H9 (cell line): ENCODE results near the gene GCNT2. TPM values are rescaled to one million over a fixed set of nuclear protein-coding genes. Genes with fewer than 3 reads are reported as not detected.

ENCODE experiments used
- DNase-seq: peaks from one replicate; pipeline ENCODE4 v3.0.0-alpha.2; 2017
- H2AFZ ChIP-seq: one replicate; pipeline ENCODE4 v1.6.1; 2013; ENCODE audit warnings: mild to moderate bottlenecking, low read length, control low read depth, moderate library complexity
- H2AK5ac ChIP-seq: 2 replicates; pipeline ENCODE4 v1.6.1; 2013; ENCODE audit warnings: low read length, control low read depth, mixed read lengths; ENCODE audit not compliant: insufficient read length
- H2BK120ac ChIP-seq: one replicate; pipeline ENCODE4 v1.6.1; 2013; ENCODE audit warnings: low read depth, mild to moderate bottlenecking, low read length, control low read depth, inconsistent platforms; ENCODE audit not compliant: poor library complexity, severe bottlenecking
- H2BK12ac ChIP-seq: 2 replicates; pipeline ENCODE4 v1.6.1; 2013; ENCODE audit warnings: low read length, control low read depth, mixed read lengths, low read depth; ENCODE audit not compliant: insufficient read length
- H2BK15ac ChIP-seq: 2 replicates; pipeline ENCODE4 v1.6.1; 2013; ENCODE audit warnings: low read depth, low read length, control low read depth
- H2BK20ac ChIP-seq: one replicate; pipeline ENCODE4 v1.6.1; 2013; ENCODE audit warnings: low read depth, mild to moderate bottlenecking, low read length, control low read depth, inconsistent platforms; ENCODE audit not compliant: poor library complexity, severe bottlenecking
- H2BK5ac ChIP-seq: 2 replicates; pipeline ENCODE4 v1.6.1; 2013; ENCODE audit warnings: low read length, control low read depth, mixed read lengths; ENCODE audit not compliant: insufficient read length
- H3K14ac ChIP-seq: 2 replicates; pipeline ENCODE4 v1.6.1; 2013; ENCODE audit warnings: low read length, control low read depth; ENCODE audit not compliant: insufficient read depth
- H3K18ac ChIP-seq: 2 replicates; pipeline ENCODE4 v1.6.1; 2013; ENCODE audit warnings: low read depth, mild to moderate bottlenecking, mixed read lengths, low read length, control low read depth; ENCODE audit not compliant: insufficient read length
- H3K23ac ChIP-seq: 2 replicates; pipeline ENCODE4 v1.6.1; 2013; ENCODE audit warnings: low read length, control low read depth, mixed read lengths, low read depth; ENCODE audit not compliant: insufficient read length
- H3K23me2 ChIP-seq: 2 replicates; pipeline ENCODE4 v1.6.1; 2013; ENCODE audit warnings: low read depth, mild to moderate bottlenecking, mixed read lengths, low read length, control low read depth; ENCODE audit not compliant: insufficient read length, poor library complexity, severe bottlenecking
- H3K27ac ChIP-seq: 2 replicates; pipeline ENCODE4 v1.5.1; 2013; ENCODE audit warnings: low read length, control low read depth, mixed read lengths, low read depth; ENCODE audit not compliant: insufficient read length
- H3K27me3 ChIP-seq: 2 replicates; pipeline ENCODE4 v1.6.1; 2013; ENCODE audit warnings: low read length, control low read depth, inconsistent platforms; ENCODE audit not compliant: insufficient read depth
- H3K4ac ChIP-seq: 2 replicates; pipeline ENCODE4 v1.6.1; 2013; ENCODE audit warnings: low read depth, mild to moderate bottlenecking, control low read depth, inconsistent platforms, low read length, moderate library complexity
- H3K4me1 ChIP-seq: 2 replicates; pipeline ENCODE4 v1.6.1; 2013; ENCODE audit warnings: low read length, control low read depth, inconsistent platforms; ENCODE audit not compliant: insufficient read depth
- H3K4me2 ChIP-seq: 2 replicates; pipeline ENCODE4 v1.6.1; 2013; ENCODE audit warnings: low read length, control low read depth, mixed read lengths; ENCODE audit not compliant: insufficient read length, insufficient read depth
- H3K56ac ChIP-seq: 2 replicates; pipeline ENCODE4 v1.6.1; 2013; ENCODE audit warnings: low read depth, mild to moderate bottlenecking, mixed read lengths, low read length, control low read depth; ENCODE audit not compliant: insufficient read length
- H3K79me1 ChIP-seq: 2 replicates; pipeline ENCODE4 v1.6.1; 2013; ENCODE audit warnings: low read depth, mild to moderate bottlenecking, moderate library complexity, low read length, control low read depth, inconsistent platforms; ENCODE audit not compliant: insufficient read depth, poor library complexity, severe bottlenecking
- H3K79me2 ChIP-seq: 2 replicates; pipeline ENCODE4 v1.6.1; 2013; ENCODE audit warnings: low read length, control low read depth, inconsistent platforms; ENCODE audit not compliant: insufficient read depth
- H3K9ac ChIP-seq: 2 replicates; pipeline ENCODE4 v1.6.1; 2013; ENCODE audit warnings: low read length, control low read depth, mixed read lengths; ENCODE audit not compliant: insufficient read length; ENCODE audit errors: extremely low read depth
- H3K9me3 ChIP-seq: one replicate; pipeline ENCODE4 v1.6.1; 2013; ENCODE audit warnings: low read depth, low read length, inconsistent platforms; ENCODE audit not compliant: control insufficient read depth
- H3T11ph ChIP-seq: one replicate; pipeline ENCODE4 v1.6.1; 2013; ENCODE audit warnings: mild to moderate bottlenecking, low read length, control low read depth, inconsistent platforms
- H4K20me1 ChIP-seq: one replicate; pipeline ENCODE4 v1.6.1; 2013; ENCODE audit not compliant: control insufficient read depth, insufficient read length, insufficient read depth
- H4K5ac ChIP-seq: 2 replicates; pipeline ENCODE4 v1.6.1; 2013; ENCODE audit warnings: low read depth, mild to moderate bottlenecking, mixed read lengths, low read length, control low read depth; ENCODE audit not compliant: insufficient read length
- H4K8ac ChIP-seq: replicated peaks from 2 replicates; pipeline ENCODE4 v1.6.1; 2013; ENCODE audit warnings: low read length, control low read depth, mixed read lengths, low read depth; ENCODE audit not compliant: insufficient read length
- H4K91ac ChIP-seq: 2 replicates; pipeline ENCODE4 v1.6.1; 2013; ENCODE audit warnings: low read depth, mild to moderate bottlenecking, moderate library complexity, mixed read lengths, low read length, control low read depth; ENCODE audit not compliant: insufficient read length
- H3K27ac Mint-ChIP-seq, 3 experiments: 2 replicates in 2 of 3; 3 replicates in 1 of 3; pipeline ENCODE4 v1.8.0; 2020 to 2021; ENCODE audit warnings: mixed read lengths in 3 of 3, mild to moderate bottlenecking in 1 of 3, moderate library complexity in 1 of 3
- H3K27me3 Mint-ChIP-seq: 2 replicates; pipeline ENCODE4 v1.8.0; 2021; ENCODE audit warnings: low read depth, mild to moderate bottlenecking, moderate library complexity, mixed read lengths
- H3K36me3 Mint-ChIP-seq, 3 experiments: 2 replicates in 2 of 3; 3 replicates in 1 of 3; pipeline ENCODE4 v1.8.0; 2020 to 2021; ENCODE audit warnings: low read depth in 3 of 3, mixed read lengths in 3 of 3; ENCODE audit not compliant: insufficient read depth in 1 of 3
- H3K4me1 Mint-ChIP-seq, 2 experiments: 2 replicates each; pipeline ENCODE4 v1.8.0; 2020; ENCODE audit warnings: mixed read lengths in 2 of 2
- H3K4me3 Mint-ChIP-seq, 2 experiments: 2 replicates in 1 of 2; 3 replicates in 1 of 2; pipeline ENCODE4 v1.8.0; 2020 to 2021; ENCODE audit warnings: mild to moderate bottlenecking in 2 of 2, mixed read lengths in 2 of 2, moderate library complexity in 1 of 2
- H3K9me3 Mint-ChIP-seq, 2 experiments: 2 replicates in 1 of 2; 3 replicates in 1 of 2; pipeline ENCODE4 v1.8.0; 2020; ENCODE audit warnings: mild to moderate bottlenecking in 2 of 2, mixed read lengths in 2 of 2, moderate library complexity in 1 of 2
- CTCF ChIP-seq: fragments of 200-600 bp; sonication (generic); conservative IDR thresholded peaks from 3 replicates; pipeline ENCODE4 v1.8.0; 2021; ENCODE audit warnings: antibody characterized with exemption, mild to moderate bottlenecking
- WGBS: extraction: QIAGEN DNeasy Blood & Tissue Kit; methylation state at CpG from one replicate; pipeline ENCODE4 v1.1.7; 2013; ENCODE audit warnings: missing lambda C conversion rate, low lambda C conversion rate, mixed read lengths; ENCODE audit not compliant: insufficient read length; ENCODE audit errors: extremely low coverage; 5-methylcytosine and 5-hydroxymethylcytosine counted together
- total RNA-seq: library from RNA; stranded (reverse); gene quantifications from 2 replicates; pipeline ENCODE4 v1.2.1, GENCODE V29; 2021

The GCNT2 gene
- total RNA-seq, 1 experiment from 2014 or later = 41.7 TPM

GRCh38 chr6:10678456-10678855, 157.3 kb downstream of the GCNT2 start:
- H3K4me1 Mint-ChIP-seq = no peaks in the 10 kb centered on the region; a peak in 1 of 4 replicates
- Histone ChIP-seq H3K56ac (no peak overlapping the region), H2AK5ac (no peak overlapping the region), H3K23me2 (no peaks in the 10 kb centered on the region), H3K79me1 (no peaks in the 10 kb centered on the region), H2BK15ac (no peak overlapping the region), H3K4me1 (no peaks in the 10 kb centered on the region), H2BK20ac (no peak overlapping the region), H4K5ac (no peak overlapping the region), H2BK120ac (no peak overlapping the region), H3K18ac (no peak overlapping the region), H4K20me1 (no peaks in the 10 kb centered on the region), H3K79me2 (no peaks in the 10 kb centered on the region), H2BK12ac (no peak overlapping the region), H3K27ac (no peak overlapping the region), H3T11ph (no peak overlapping the region), H3K4ac (no peak overlapping the region), H3K23ac (no peak overlapping the region), H3K9me3 (no peaks in the 10 kb centered on the region), H3K4me2 (no peak overlapping the region), H4K8ac (no peak overlapping the region), H3K9ac (no peak overlapping the region), H2BK5ac (no peak overlapping the region), H4K91ac (no peak overlapping the region), H3K27me3 (no peaks in the 10 kb centered on the region), H3K14ac (no peak overlapping the region), H2AFZ (no peak overlapping the region)
- no peaks in the 10 kb centered on the region for H3K27me3 Mint-ChIP-seq
- no CpG with 5 or more reads among the region's 4 CpGs for WGBS
- TF ChIP-seq CTCF = no peak
- H3K27ac Mint-ChIP-seq = no peak overlapping the region
- H3K9me3 Mint-ChIP-seq = no peaks in the 10 kb centered on the region
- H3K4me3 Mint-ChIP-seq = no peak overlapping the region
- no peaks in the 10 kb centered on the region for H3K36me3 Mint-ChIP-seq
- no peak for DNase-seq

Other genes with a start within 250 kb of the GCNT2 start
- gene TFAP2A, start 106.3 kb upstream of the GCNT2 start, total RNA-seq = 1.6 and 2.6 TPM in 2 replicates
- 1.8 and 2.3 TPM in 2 replicates for gene C6orf52, start 173.3 kb downstream of the GCNT2 start, total RNA-seq
- 43.6 and 44.8 TPM in 2 replicates for gene PAK1IP1, start 173.6 kb downstream of the GCNT2 start, total RNA-seq
- gene TMEM14C, start 201.7 kb downstream of the GCNT2 start, total RNA-seq = 94.4 and 104 TPM in 2 replicates
- gene TMEM14B, start 226.5 kb downstream of the GCNT2 start, total RNA-seq = 104 and 107 TPM in 2 replicates